NAMALWA (cell line): Measurements from ENCODE around the gene ACYP1.

Source experiments
- DNase-seq: peaks from one replicate; pipeline ENCODE4 v3.0.0-alpha.2; 2015; ENCODE audit warnings: low spot score

The ACYP1 gene

DNA sequence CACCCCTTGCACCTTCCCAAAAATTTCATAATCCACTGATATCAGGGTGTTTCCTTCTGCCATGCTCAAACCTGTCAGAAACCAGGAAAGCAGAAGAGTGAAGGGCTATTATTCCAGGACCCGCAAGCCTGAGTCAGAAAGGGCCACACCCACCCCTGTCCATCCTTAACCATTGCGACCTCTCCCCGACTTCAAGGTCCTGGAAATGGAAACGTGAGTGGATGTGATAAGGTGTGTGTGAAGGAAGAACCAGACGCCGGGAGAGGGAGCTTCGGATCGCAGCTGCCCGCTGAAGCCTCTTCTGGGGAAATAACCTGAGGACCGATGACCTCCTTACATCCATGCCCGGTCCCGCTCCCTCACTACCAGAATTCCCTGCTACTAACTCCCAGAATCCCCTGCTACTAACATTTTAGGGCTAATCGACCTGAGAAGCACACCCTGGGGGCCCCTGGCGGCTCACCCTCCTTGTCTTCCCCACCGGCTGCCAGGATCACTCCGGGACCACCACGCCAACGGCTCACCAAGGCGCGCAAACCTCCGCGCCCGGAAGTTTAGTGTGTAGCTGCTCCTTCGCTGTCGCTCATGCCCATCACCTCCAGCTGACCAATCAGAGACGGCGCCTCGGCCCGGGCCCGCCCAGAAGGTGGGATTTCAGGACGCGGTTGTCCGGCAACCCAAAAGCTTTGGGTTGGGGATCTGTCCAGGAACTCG is at the start of gene ACYP1:
Gene ACYP1, minus strand, starts transcription at position 534 of the 714 bp plus-strand sequence. Its CDS starts 471 bp downstream, at position 63.
- peak; percentile 84 for DNase-seq

DNA sequence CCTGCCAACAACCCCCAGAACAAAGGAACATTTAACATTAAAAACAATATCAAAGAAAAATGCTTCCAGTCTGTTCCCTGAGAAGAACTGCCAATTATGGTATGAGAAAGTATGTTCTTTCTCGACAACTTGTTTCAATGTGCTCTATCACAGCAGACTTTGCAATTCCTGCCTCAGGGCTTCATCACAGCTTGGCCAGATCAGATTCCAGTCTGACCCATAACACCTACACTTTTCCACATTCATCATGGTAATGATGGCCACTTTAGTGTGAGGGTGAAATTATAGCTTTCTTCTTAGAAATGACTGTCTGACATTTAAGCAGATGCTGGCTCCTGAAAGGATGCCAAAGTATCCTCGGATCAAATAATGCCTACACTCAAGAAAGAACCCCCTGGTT is 46.1 kb upstream of the ACYP1 start:
- no peak for DNase-seq

DNA sequence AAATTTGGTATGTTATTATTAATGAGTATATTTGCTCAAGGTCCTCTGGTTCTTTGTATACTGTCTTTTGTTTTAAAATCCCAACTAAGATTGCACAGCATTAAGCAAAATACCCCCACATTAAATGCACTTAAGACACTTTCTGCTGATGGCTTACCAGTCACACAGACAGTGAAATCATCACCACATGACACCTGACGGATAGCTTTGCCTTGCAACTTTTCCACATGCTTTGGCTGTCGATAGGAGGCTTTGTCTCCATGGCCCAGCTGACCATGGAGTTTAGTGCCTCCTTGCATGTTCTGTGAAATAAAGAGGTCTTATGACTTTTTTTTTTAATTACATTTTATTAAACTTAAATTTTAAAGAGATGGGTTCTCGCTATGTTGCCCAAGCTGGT is 43.4 kb upstream of the ACYP1 start:
- no peak for DNase-seq

DNA sequence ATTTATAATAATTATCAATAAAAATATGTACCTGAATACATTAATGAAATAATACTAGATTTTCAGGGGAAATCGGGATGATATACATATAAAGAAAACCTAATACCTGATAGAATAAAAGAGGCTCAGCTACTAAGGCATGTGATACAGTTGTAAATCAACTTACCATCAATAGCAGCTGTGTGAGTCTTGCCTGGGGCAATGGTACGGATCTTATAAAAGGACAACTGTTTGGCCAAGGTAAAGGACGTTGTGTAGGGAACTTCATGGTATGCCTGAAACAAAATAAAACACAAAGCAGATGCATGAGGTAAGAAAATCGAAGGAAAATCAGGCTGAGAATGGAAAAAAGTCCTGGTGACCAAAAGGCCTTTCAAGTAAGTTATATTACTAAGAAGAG is 37.7 kb upstream of the ACYP1 start:
- no peak for DNase-seq

DNA sequence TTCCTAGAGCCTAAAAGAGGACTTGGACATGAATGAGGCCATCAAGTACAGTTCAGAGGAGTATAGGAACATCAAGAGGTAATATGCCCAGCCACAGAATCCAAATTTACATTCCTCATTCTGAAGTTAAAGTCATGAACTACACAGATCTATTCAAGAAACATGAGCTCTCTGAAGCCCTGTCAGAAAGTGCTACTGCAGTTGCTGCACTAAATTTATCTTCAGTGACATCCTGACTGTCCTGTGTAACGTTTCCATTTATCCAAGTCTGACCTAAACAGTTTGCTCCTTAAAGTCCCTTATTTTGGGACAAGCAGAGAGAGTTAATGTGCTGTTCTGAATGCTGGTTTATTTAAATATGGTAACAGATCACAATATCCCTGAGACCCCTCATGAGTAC is 34.9 kb upstream of the ACYP1 start:
- DNase-seq, result no peak

DNA sequence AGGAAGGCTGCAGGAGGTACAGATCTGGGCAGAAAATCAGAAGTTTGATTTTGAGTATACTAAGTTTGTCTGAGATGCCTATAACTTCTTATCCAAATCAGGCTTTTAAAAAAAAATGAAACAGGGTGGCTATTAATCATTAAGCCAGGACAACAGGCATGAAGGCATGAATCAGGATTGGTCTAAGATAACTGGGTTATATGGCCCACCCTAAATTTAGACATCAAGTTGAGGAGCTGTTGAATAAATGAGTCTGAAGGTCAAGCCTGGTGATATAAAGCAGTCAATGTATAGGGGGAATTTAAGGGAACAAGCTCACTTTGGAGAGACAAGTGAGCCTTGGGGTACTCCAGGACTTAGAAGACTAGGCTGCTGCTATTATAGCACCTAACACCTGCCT is 34.4 kb upstream of the ACYP1 start:
- DNase-seq, result no peak

DNA sequence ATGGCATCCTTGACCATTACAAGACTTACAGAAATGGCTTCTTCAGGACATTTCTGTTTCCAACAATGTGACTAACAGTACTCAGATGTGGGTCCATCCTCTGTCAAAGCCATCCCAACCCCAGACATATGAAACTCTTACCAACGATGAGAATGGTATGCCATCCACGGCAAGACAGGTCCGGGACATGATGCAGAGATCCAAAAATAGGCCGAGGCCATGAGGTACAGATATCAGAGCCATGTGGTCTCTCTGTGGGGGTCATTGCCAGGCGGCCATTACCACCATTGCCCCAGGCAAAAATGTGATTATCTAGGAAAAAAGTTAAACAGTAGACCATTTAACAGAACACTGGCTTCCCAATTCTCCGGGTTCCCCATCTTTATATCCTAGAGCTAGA is 33.1 kb upstream of the ACYP1 start:
- DNase-seq, result no peak

DNA sequence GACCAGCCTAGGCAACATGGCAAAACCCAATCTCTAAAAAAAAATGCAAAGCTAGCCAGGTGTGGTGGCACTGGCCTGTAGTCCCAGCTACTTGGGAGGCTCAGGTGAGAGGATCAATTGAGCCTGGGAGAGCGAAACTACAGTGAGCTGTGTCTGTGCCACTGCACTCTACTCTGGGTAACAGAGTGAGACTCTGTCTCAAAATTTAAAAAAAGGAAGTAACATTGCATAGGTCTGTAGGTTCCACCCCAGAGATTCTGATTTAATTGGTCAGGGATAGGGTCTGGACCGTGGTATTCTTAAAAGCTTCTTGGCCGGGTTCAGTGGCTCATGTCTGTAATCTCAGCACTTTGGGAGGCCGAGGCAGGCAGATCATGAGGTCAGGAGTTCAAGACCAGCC is 31.9 kb upstream of the ACYP1 start:
- no peak for DNase-seq

DNA sequence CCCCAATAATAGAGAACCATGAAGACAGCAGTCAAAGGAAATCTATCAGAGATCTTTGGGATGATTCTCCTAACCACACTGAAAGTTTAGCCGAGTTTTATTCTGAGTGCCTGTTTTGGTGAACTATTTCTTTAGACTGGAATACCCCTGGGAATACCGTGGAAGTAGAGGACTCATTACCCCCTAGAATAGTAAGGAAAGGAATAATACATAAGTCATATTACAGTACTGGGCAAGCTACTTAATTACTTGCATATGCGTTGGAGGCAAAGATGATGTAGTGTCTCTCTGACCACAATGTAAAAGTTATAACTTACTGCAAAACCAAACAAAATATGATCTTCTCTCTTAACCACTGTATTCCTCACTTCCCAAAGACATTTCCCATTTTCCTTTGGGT is 31.1 kb upstream of the ACYP1 start:
- DNase-seq, result no peak

DNA sequence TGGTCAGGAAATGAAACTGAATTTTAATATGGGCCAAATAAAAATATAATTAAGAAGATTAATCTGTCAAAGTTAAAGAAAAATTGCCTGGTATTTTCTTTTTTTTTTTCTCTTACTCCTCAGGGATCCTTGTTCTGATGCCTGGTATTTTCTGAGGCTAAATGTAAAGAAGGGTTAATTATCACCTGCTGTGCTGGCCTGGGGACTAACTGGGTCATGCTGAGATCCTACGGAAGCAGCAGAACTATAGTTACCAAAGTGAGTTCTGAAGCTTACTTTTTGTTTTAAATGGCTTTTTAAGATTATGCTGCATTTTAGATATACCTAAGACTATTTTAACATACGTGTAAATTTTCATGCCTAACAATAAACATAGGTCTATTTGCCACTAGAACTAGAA is 28.9 kb upstream of the ACYP1 start:
- no peak for DNase-seq

DNA sequence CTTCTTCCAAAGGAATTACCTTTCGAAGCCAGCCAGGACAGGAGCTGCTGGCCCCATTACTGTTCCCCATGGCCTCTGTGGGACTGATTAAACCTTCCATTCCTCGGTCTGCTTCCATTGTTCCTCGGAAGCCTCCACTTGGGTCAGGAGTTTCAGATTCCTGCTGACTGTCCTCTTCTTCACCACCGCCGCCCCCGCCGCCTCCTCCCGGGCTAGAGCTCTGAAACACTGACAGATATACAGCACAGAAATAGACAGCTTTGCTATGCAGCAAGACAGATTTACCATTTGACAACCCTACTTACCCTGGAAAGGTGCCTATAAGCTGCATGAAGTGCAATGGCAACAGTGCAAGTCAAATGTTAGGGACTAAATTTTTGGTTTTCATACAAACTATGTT is 27.4 kb upstream of the ACYP1 start:
- no peak for DNase-seq

DNA sequence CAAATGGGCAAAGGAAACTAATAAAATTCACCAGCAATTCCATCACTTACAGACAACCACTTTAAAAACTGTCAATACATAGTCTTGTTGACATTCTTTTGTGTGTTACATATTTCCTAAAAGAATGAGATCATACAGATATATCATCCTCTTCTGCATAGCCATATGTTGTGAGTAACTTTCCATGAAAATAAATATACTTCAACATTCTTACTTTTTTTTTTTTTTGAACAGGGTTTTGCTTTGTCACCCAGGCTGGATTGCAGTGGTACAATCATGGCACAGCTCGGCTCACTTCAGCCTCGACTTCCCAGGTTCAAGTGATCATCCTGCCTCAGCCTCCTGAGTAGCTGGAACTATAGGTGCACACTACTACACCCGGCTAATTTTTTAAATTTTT is 26.5 kb upstream of the ACYP1 start:
- DNase-seq, result no peak

DNA sequence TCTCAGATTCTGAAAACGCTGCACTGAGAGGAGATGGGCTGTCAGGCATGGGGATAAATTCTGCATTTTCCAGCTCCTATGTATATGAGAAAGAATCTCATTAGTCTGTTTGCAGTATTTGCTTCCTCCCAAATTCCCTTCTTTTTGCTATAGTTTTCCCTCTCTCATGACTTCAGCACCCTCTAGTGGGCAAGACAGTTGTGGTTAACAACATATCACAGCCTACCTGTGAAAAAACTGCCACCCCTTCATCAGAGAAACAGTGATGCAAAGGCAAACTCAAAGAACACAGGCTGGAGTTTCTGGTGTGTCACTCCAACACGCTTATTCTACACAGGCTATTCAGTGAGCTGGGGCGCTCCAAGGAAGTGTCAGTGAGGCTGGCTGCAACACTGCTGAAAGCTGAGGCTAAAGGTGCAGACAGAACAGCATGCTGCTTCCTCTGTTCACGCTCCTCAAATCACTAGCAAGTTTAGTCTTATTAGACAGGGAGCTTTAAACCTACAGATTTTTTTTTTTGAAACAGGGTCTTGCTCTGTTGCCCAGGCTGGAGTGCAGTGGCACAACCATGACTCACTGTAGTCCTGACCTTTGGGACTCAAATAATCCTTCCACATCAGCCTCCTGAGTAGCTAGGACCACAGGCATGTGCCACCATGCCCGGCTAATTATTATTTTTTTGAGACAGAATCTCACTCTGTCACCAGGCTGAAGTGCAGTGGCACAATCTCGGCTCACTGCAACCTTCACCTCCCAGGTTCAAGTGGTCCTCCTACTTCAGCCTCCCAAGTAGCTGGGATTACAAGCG is 24.9 kb upstream of the ACYP1 start:
- DNase-seq, result peak; percentile 46

DNA sequence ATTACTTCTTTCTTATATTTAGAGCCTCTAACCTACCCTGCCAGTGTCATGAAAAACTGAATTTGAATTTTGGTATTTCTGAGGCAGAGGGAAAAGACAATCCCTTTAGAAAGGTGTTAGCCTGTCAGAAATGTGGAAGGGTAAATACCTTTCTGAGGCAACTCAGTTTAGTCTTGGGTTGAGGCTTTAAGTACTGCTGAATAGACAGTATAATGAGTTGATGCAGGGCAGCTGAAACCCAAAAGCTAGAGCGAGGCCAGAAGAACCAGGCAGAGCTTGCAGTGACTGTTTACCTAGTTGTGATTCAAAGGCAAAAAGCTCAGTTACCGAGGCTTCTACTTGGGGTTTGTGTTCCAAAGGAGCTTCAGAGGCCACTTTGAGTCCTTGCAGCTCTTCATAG is 24.3 kb upstream of the ACYP1 start:
- no peak for DNase-seq

DNA sequence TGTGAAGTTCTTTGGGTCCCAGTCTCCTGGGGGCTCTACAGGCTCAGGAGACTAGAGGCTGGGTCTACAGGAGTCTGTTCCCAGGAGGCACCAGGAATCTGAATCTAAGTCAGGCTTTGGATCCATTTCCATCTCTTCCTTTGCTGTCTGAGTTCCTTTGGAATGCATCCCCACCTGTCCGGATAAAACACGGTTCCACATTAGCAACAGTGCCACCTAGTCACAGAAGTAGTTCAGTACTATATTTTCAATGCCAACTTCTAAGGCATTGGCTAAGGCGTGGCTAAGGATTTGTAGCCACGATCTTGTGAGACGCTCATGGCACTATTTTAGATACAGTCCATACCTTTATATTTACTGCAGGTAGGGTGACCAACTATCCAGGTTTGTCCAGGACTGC is 20.7 kb upstream of the ACYP1 start:
- DNase-seq, result no peak

DNA sequence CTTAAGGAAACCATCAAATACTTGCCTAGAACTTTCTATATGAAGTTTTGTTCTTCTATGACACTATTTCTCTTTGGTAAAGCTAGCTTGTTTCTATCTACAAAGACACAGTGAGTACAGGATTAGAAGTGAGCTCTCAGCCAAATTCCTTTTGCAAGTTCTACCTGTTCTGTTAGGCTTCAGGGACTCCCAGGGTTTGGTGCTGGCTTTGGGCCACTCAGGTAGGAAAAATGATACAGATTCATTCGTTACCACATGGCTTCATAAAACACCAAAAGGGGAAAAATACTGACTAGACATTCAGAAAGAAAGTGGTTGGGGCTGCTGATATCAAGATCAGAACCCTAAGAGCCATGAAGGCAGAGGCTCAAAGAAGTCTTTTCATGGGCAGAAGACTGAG is 19.4 kb upstream of the ACYP1 start:
- no peak for DNase-seq

DNA sequence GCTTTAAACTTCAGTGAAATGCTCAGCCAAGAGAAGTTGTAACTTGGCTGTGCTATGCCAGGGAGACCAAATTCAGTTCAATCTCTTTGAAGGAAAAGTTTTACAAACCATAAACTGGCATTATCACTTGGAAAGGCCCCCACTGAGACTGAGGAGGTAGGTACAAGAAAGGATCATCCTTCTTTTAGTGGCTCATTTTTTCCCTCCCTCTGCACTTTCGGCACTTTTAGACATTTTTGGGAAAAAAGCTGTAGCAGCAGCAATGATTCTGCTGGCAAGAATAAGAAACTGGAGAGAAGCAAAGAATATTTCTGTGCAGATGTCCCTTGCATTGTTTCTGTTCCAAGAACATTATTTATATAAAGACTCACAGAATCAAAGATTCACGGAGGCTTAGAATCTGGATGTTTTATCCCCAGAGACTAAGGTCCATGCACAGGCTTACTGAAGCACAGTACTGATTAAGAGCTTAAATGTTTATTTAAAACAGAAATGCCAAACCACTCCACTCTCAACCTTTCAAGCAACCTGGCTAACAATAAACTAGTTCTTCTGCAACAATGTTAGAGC is 17.9 kb upstream of the ACYP1 start:
- no peak for DNase-seq

DNA sequence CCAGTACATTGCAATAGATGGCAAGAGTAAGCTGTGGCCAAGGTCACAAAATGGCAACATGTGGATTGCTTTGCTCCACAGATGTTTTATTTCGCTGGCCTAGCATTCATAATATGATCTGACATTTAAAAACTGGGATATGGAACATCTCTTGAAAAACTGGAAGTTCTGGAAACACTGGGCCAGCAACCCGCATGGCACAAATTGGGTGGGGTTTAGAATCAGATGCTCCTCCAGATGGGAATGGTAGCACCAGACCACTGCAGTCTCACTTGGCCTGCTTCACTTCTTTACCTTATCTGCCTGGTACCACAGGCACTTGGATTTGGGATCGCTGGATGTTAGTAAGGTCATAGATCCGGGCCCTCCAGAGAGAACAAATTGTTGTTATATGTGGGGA is 15.7 kb upstream of the ACYP1 start:
- DNase-seq, result no peak

DNA sequence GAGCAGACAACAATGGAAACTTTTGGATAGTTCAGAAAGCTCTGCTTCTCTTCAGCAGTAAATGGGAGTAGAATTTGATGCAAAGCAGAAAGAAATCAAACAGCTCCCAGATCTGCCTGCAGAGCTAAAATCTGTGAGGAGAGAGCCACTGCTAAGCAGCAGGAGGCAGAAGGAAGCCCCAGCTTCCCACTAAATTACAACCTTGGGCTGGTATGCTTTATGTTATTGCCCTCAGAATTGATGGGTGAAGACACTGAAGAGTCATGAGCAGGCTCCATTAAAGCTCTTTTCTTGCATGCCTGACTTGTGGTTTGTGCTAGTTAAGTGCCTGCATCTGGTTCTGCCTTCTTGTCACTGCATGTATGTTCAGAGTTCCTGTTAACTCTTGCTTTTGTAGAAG is 14.0 kb upstream of the ACYP1 start:
- no peak for DNase-seq

DNA sequence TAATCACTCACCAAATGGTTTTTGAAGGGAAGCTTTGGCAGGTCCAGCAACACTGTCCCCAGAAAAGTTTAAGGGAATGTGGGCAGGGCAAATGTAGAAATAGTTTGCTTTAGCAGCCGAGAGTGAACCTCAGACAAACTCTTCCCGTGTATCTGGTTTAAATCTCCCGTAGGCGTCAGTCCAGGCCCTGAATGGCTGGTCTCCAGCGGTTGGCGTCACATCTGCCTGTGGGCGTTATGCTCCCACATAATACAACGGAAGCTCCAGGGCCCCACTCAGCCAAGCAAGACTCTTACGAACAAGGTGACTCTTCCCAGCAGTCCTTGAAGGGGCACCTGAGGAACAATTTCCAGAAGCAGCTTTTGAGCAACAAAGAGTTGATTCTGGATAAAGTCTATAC is 6.6 kb upstream of the ACYP1 start:
- DNase-seq, result no peak

DNA sequence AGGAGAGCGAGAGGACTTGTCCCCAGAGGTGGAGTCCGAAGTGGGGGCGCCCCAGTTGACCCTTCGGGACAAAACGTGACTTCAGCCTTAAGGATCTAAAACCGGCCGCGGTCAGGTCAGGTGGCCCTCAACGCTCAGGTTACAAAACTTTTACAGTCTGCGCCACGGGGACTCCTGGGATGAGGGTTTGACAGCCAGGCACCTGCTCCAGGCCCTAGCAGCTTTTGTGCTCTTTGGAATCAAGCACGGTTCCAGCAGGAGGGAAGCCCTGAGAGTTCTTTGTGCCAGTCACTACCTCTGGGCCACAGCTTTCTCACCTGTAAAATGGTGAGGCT is 6.0 kb upstream of the ACYP1 start:
- DNase-seq, result no peak

DNA sequence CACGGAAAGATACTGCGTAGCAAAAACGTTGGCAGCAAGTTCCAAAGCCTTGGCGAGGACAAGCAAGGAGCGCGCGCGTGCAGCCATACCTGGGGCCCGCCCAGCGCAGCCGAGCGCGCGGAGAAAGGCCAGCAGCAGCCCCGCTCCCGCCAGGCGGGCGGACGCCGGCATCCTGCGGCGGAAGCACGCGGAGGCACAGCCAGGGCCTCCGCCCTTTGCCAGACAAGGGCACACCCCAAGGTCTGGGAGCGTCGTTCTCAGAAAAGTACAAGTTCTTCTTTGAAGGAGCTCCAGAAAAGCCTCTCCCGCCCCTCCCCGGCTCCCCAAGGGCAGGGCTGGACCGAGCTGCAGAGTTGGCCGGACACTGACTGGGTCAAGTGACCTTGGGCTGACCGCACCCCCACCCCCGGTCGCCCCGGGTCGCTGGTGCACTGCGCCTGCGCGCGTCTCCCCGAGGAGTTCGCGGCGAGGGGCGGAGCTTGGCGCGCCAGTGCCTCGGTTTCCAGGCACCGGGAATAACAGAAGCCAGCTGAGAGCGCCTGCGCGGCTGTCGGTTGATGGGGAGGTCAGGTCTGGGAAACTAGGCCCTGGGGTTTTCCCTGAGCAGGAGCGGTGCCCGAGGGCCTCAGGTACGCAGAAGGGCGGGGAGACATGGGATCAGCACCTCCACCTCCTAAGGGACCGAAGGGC is 5.4 kb upstream of the ACYP1 start, which contains the start of gene ZC2HC1C:
Gene ZC2HC1C, plus strand, starts transcription at position 521 of the 690 bp plus-strand sequence. CDS start 933 bp downstream, outside the sequence.
- DNase-seq, result peak; percentile 69
